Neural progenitor cell (in vitro differentiated cells): ENCODE measurements around the gene FMNL2. TPM values are rescaled to one million over a fixed set of nuclear protein-coding genes. Genes with fewer than 3 reads are reported as not detected.

Source experiments
- DNase-seq: peaks from one replicate; pipeline ENCODE4 v3.0.0-alpha.2; 2016; ENCODE audit warnings: low spot score
- H2AFZ ChIP-seq: fragments of 200-600 bp; sonication (generic); replicated peaks from 2 replicates; pipeline ENCODE4 v1.6.1; 2016; ENCODE audit warnings: antibody characterized with exemption
- H3F3A ChIP-seq: fragments of 200-600 bp; sonication (generic); 2 replicates; pipeline ENCODE4 v1.6.1; 2016; ENCODE audit warnings: antibody characterized with exemption, low read depth
- H3K27ac ChIP-seq: fragments of 200-600 bp; sonication (generic); 2 replicates; pipeline ENCODE4 v1.5.1; 2016; ENCODE audit warnings: mild to moderate bottlenecking
- H3K27me3 ChIP-seq: fragments of 200-600 bp; sonication (generic); 2 replicates; pipeline ENCODE4 v1.6.1; 2016; ENCODE audit warnings: mild to moderate bottlenecking, moderate library complexity
- H3K36me3 ChIP-seq: fragments of 200-600 bp; sonication (generic); 2 replicates; pipeline ENCODE4 v1.5.1; 2016
- H3K4me1 ChIP-seq: fragments of 200-600 bp; sonication (generic); 2 replicates; pipeline ENCODE4 v1.6.1; 2016; ENCODE audit warnings: mixed run types
- H3K4me2 ChIP-seq: fragments of 200-600 bp; sonication (generic); 2 replicates; pipeline ENCODE4 v1.6.1; 2016
- H3K4me3 ChIP-seq: fragments of 200-600 bp; sonication (generic); 2 replicates; pipeline ENCODE4 v1.5.1; 2016
- H3K79me2 ChIP-seq: fragments of 200-600 bp; sonication (generic); 2 replicates; pipeline ENCODE4 v1.6.1; 2016; ENCODE audit warnings: low read depth
- H3K9ac ChIP-seq: fragments of 200-600 bp; sonication (generic); 2 replicates; pipeline ENCODE4 v1.6.1; 2016
- H3K9me3 ChIP-seq: fragments of 200-600 bp; sonication (generic); 2 replicates; pipeline ENCODE4 v1.5.1; 2016; ENCODE audit warnings: low read depth
- H4K20me1 ChIP-seq: fragments of 200-600 bp; sonication (generic); 2 replicates; pipeline ENCODE4 v1.6.1; 2016; ENCODE audit warnings: low read depth
- H3K27ac Mint-ChIP-seq: 3 replicates; pipeline ENCODE4 v1.8.0; 2021; ENCODE audit warnings: mixed read lengths
- H3K27me3 Mint-ChIP-seq: 2 replicates; pipeline ENCODE4 v1.8.0; 2022; ENCODE audit warnings: low read depth, mild to moderate bottlenecking, inconsistent platforms, moderate library complexity, mixed read lengths; ENCODE audit not compliant: insufficient read depth
- H3K36me3 Mint-ChIP-seq: 3 replicates; pipeline ENCODE4 v1.8.0; 2021; ENCODE audit warnings: mixed read lengths
- H3K4me1 Mint-ChIP-seq: 3 replicates; pipeline ENCODE4 v1.8.0; 2021; ENCODE audit warnings: mixed read lengths
- H3K4me3 Mint-ChIP-seq: 3 replicates; pipeline ENCODE4 v1.8.0; 2021; ENCODE audit warnings: mild to moderate bottlenecking, moderate library complexity, mixed read lengths
- H3K9me3 Mint-ChIP-seq: 3 replicates; pipeline ENCODE4 v1.8.0; 2020; ENCODE audit warnings: mixed read lengths
- EZH2 ChIP-seq: fragments of 200-600 bp; sonication (generic); IDR thresholded peaks from 2 replicates; pipeline ENCODE4 v1.6.1; 2017; ENCODE audit warnings: antibody characterized with exemption, mild to moderate bottlenecking, moderate library complexity
- EZH2phosphoT487 ChIP-seq: fragments of 200-600 bp; sonication (generic); IDR thresholded peaks from 2 replicates; pipeline ENCODE4 v1.6.1; 2017; ENCODE audit warnings: antibody characterized with exemption
- total RNA-seq: library from RNA; depleted of rRNA; stranded (reverse); fragments of >200 nt; gene quantifications from 2 replicates; pipeline ENCODE4 v1.2.3, GENCODE V29; 2015; ENCODE audit warnings: low replicate concordance
- TF ChIP-seq, protein P1 (sequence below): fragments of 200-600 bp; sonication (generic); IDR thresholded peaks from 2 replicates; pipeline ENCODE4 v1.5.1; 2017; ENCODE audit warnings: antibody characterized with exemption, mild to moderate bottlenecking

The FMNL2 gene
- total RNA-seq, 1 donor from 2014 or later, result 99.7 TPM

DNA sequence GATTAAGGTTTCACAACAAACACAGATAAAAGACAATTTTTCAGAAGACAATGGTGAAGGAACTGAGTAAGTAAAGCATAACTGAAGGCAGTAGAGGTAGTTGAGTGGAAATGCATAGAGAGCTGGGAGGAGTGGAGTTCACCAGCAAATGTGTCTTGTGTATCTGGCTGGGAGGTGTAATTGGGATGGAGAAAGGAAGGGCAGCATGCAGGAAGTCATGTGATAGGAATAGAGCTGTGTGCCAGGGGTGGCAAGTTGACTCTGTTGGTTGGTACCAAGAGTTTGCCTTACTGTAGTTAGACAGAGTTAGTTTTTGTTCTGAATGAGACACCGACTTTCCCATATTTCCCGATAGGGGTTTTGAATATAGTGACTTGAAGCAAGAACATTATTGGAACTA is 56.3 kb downstream of the FMNL2 start:
- H3K9me3 Mint-ChIP-seq, result peaks cover 11% of the 10 kb centered on the region
- no peaks in the 10 kb centered on the region for H3K9me3 ChIP-seq
- DNase-seq, result no peak
- no peaks in the 10 kb centered on the region for H3K27me3 Mint-ChIP-seq
- H3K4me3 ChIP-seq, result no peak overlapping the region
- no peak overlapping the region for H3K4me2 ChIP-seq
- H4K20me1 ChIP-seq, result peaks cover 65% of the 10 kb centered on the region
- no peak overlapping the region for H3K4me3 Mint-ChIP-seq
- no peak overlapping the region for H3K27ac ChIP-seq
- H3K79me2 ChIP-seq, result peaks cover 96% of the 10 kb centered on the region
- H3K27me3 ChIP-seq, result no peaks in the 10 kb centered on the region
- no peak overlapping the region for H2AFZ ChIP-seq
- H3K27ac Mint-ChIP-seq, result no peak overlapping the region
- peaks cover 18% of the 10 kb centered on the region for H3K36me3 Mint-ChIP-seq
- TF ChIP-seq, protein P1, sequence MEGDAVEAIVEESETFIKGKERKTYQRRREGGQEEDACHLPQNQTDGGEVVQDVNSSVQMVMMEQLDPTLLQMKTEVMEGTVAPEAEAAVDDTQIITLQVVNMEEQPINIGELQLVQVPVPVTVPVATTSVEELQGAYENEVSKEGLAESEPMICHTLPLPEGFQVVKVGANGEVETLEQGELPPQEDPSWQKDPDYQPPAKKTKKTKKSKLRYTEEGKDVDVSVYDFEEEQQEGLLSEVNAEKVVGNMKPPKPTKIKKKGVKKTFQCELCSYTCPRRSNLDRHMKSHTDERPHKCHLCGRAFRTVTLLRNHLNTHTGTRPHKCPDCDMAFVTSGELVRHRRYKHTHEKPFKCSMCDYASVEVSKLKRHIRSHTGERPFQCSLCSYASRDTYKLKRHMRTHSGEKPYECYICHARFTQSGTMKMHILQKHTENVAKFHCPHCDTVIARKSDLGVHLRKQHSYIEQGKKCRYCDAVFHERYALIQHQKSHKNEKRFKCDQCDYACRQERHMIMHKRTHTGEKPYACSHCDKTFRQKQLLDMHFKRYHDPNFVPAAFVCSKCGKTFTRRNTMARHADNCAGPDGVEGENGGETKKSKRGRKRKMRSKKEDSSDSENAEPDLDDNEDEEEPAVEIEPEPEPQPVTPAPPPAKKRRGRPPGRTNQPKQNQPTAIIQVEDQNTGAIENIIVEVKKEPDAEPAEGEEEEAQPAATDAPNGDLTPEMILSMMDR, result no peak
- no peak for TF ChIP-seq EZH2
- no peak for TF ChIP-seq EZH2phosphoT487
- H3K36me3 ChIP-seq, result peaks cover 5% of the 10 kb centered on the region
- H3F3A ChIP-seq, result peaks cover 25% of the 10 kb centered on the region
- peaks cover 46% of the 10 kb centered on the region for H3K4me1 Mint-ChIP-seq
- H3K4me1 ChIP-seq, result peaks cover 62% of the 10 kb centered on the region
- no peak overlapping the region for H3K9ac ChIP-seq

DNA sequence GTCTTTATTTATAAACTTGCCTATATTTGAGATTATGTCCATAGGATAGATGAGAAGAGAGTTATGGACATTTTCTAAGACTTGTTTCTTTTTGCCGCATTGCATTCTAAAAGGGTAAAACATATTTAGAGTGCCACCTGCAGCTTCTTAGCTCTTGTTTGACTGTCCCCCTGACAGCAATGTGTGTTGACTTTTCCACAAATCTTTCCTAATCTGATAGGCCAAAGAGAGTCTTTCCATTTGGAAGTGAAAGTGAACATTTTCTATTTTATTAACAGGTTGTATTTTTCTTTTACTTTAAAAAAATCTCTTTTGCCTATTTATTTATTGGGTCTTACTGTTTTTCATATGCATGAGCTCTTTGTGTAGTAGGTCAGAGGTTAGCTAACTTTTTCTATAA is 58.4 kb downstream of the FMNL2 start:
- peaks cover 57% of the 10 kb centered on the region for H3K4me1 ChIP-seq

DNA sequence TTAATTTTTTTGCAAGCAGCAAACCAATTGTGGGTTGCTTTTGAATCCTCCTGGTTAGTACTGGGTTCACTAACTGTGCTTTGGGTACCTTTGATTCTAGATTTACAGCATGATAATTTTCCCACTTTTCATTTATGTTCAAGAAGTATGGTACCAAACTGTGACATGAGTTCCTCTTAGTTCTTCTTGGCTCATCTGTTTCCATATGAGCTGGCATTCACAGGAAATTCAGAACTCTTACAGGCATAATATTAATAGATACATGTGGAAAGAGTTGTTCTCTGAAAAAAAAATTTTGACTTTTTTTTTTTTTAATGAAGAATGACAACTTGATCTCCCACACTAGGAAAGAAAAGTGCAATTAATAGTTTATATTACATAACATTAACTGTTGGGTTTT is 59.4 kb downstream of the FMNL2 start:
- no peaks in the 10 kb centered on the region for H3K36me3 ChIP-seq
- H3K9me3 ChIP-seq, result no peaks in the 10 kb centered on the region
- no peak for DNase-seq
- H3K9ac ChIP-seq, result no peak overlapping the region
- peaks cover 61% of the 10 kb centered on the region for H3K4me1 ChIP-seq
- Mint-ChIP-seq H3K27me3 (no peaks in the 10 kb centered on the region), H3K4me1 (peaks cover 50% of the 10 kb centered on the region), H3K4me3 (no peak overlapping the region), H3K27ac (no peak overlapping the region), H3K36me3 (peaks cover 13% of the 10 kb centered on the region), H3K9me3 (peaks cover 6% of the 10 kb centered on the region)
- no peak for TF ChIP-seq EZH2
- TF ChIP-seq, protein P1, result no peak
- no peak for TF ChIP-seq EZH2phosphoT487
- H3K27ac ChIP-seq, result no peak overlapping the region
- peaks cover 24% of the 10 kb centered on the region for H3F3A ChIP-seq
- peak overlapping the region; percentile 46 for H3K4me2 ChIP-seq
- H3K79me2 ChIP-seq, result peaks cover 97% of the 10 kb centered on the region
- peaks cover 76% of the 10 kb centered on the region for H4K20me1 ChIP-seq
- no peak overlapping the region for H3K4me3 ChIP-seq
- no peaks in the 10 kb centered on the region for H3K27me3 ChIP-seq
- H2AFZ ChIP-seq, result no peak overlapping the region

More for the DNA sequence above, 58.4 kb downstream of the FMNL2 start:
- Mint-ChIP-seq H3K4me3 (no peak overlapping the region), H3K36me3 (peaks cover 14% of the 10 kb centered on the region), H3K27ac (no peak overlapping the region), H3K4me1 (peaks cover 47% of the 10 kb centered on the region), H3K9me3 (peaks cover 6% of the 10 kb centered on the region), H3K27me3 (no peaks in the 10 kb centered on the region)
- H3K4me3 ChIP-seq, result no peak overlapping the region
- H3K4me2 ChIP-seq, result peak overlapping the region; percentile 46
- peaks cover 67% of the 10 kb centered on the region for H4K20me1 ChIP-seq
- TF ChIP-seq, protein P1, result no peak
- H3K27ac ChIP-seq, result peak overlapping the region; percentile 53
- H3K79me2 ChIP-seq, result peaks cover 96% of the 10 kb centered on the region
- H3K27me3 ChIP-seq, result no peaks in the 10 kb centered on the region
- no peaks in the 10 kb centered on the region for H3K9me3 ChIP-seq
- H3K9ac ChIP-seq, result no peak overlapping the region
- no peak for DNase-seq
- no peak overlapping the region for H2AFZ ChIP-seq
- peaks cover 4% of the 10 kb centered on the region for H3K36me3 ChIP-seq
- peaks cover 24% of the 10 kb centered on the region for H3F3A ChIP-seq
